Femur (tissue), 1 donor: Measurements from ENCODE around the gene PPARG.
A peak's percentile ranks its signal among the peaks of the same experiment; 100 is the strongest.

Experiments
- DNase-seq: peaks from one replicate; pipeline ENCODE4 v3.0.0-alpha.2; 2017

Gene PPARG

DNA sequence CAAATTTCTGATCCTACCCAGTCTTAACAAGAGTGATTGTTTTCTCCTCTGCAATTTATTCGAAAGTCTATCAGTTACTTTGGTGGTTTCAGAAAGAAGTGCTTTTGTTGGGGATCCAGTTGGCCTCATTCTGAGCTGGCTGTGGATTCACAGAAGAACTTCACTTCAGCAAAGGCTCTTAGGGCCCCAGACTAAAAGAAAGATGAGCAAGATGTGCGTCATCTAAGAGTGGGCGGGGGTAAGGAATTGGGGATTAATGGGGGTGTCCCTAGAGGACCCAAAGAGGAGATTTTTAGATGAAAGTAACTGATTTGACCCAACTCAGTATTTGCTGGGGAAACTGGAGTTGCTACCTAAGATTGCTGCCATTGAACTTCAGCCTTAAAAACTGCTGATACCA lies 131.5 kb downstream of the PPARG start:
- no peak for DNase-seq

DNA sequence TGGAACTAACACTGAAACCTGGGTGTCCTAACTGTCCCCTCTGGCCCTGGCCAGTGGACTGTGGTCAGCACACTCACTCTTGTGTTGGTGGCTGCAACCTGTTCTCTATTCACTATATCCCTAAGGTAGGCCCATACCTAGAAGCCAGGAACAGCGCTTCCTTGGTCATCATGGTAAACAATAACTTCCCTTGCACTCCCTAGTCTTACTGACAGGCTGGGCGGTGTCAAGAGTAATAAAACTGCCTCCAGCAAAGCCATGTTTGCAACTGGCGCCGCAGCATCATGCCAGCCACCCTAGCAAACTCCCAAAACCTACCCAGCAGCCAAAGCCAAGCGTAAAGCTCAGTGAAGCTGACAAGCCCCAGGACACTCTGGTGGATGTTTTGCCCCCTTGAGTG lies 132.3 kb downstream of the PPARG start:
- no peak for DNase-seq

DNA sequence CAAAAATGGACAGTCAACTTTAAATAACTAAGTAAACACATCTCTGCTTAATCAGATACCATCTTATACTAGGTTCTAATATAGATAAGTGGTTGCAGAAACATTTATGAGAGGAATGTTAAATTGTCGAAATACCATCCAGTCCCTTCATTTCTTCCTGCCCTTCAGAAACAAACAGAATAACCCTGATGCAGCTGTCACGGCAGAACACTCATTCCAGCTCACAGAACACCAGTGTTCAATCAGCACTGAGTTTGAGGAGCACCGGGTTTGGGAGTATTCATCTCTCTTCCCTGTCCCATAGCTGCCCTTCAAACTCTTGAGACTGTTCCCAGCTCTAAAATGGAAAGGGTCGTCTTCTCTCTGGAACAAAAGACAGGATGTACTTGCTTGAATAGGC lies 134.3 kb downstream of the PPARG start:
- no peak for DNase-seq

DNA sequence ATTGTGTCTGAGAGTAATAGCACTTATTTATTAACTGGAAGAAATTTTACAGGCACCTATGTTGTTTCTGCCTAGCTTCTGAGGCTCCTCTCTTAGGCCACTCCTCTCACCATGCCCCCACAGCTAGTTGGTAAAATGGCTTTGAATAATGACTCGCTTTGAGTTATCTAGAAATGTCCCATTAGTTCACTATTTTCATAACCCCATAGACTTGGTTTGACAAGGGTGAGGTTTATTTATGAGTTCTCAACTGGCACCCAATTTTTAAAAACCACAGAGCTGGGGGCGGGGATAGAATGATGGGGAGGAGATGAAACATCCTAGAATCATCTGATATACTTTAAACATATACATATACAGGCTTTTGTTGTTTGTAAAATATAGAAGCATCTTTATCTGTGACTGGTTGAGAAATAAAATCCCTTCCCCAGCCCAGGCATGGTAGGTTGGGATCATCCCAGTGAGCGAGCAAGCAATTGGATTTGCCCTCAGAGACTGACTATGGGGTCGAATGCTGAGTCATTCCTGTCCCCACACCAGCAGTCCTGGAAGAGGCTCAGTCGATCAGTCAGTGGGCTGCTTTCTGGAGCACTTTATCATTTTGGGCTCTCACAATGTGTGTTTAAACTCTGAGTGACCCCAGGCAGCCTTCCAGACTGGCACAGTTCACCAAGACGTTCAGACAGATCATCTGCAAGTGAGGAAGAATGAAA lies 135.2 kb downstream of the PPARG start:
- DNase-seq: no peak

DNA sequence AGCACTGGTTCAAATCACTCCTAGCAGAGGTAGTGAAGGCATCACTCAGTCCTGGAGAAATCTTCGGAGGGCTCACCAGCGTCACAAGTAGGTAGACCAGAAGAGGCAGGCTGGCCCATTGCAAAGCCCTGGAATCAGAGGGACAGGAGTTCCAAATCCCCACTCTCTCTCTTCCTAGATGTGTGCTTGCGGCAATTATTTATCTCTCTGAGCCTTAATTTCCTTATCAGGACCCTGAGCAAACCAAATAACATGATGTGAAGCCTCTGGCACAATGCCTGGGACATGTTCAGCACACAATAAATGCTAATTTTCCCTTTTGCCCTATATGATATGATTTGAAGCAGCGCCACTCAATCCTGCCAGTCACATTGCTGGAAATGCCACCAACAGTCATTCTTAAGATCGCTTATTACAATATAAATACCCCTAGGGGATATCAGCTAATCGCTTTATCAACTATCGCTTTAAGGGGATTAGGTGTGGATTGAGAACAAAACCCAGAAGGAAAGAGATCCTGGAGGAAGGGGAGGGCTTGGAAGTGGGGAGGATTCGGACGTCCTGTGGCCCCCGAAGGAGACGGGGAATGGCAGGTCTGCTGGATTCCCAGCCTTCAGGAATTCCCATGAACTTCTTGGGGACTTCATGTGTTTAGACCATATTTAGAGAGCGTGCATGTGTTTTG lies 135.9 kb downstream of the PPARG start:
- DNase-seq: no peak

DNA sequence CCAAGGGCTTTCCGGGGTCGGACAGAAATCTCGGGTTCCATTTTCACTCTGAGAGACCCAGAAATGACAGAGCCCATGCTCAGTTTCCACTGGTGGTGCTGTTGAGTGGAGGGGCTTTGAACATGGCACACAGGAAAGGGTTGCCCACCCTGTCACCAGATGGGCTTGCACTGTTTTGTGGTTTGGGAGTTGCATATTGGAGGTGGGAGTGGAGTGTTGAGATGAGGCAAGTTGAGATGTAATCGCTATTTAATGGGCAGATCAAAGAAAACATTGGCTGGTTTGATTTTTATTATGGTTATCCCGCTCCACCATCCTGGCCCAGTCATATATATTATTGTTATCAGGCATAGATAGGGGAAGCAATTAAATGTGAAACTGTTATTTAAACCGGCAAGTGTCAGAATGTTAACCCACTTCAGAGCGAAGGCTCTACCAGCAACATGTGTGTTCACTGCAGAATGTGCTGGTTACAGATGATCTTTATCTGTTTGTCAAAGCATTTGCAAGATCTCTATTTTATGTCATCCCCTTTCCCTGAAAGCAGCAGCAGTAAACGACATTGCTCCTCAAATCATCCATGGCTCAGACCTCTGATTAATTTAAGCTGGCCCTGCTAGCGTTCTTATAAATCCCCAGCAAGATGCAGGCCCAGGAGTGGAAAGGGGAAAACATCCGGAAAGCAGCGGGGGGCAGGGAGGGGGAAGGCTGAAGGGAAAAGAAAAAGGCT lies 137.1 kb downstream of the PPARG start:
- DNase-seq: no peak

DNA sequence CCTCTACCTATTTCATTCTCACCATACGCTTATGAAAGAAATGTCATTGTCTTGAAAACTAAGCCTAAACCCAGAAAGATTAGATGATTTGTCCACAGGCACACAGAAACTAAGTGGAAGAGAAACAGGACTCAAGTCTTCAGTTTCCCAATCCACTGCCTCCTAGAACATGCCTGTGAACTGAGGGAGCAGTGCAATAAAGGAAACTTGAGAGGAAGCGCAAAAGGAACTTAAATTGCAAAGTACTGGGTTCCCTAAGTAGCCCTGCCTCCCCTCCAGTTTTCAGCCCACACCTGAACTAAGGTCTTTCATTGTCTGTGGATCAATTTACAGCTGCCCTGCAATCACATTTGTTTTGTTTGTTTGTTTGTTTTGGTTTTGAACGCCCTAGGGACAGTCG lies 138.7 kb downstream of the PPARG start:
- DNase-seq: no peak

DNA sequence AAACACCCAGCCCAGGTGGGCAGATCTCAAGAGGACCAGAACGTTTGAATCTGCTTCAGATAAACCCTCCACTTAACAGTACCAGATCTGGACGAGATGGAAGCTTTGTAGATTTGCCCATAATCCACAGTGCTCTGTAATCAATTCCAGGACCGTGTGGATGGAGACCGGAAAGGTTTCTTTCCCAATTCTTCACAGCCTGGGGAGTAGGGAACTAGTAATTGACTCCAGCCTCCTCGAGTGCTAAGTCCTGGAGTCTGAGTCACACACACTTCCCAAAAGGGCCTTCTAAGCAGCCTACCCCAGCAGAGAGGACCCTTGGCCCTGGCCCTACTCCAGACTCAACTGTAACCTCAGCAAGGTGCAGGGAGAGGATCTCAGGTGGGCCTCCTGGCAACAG lies 139.3 kb downstream of the PPARG start:
- no peak for DNase-seq

DNA sequence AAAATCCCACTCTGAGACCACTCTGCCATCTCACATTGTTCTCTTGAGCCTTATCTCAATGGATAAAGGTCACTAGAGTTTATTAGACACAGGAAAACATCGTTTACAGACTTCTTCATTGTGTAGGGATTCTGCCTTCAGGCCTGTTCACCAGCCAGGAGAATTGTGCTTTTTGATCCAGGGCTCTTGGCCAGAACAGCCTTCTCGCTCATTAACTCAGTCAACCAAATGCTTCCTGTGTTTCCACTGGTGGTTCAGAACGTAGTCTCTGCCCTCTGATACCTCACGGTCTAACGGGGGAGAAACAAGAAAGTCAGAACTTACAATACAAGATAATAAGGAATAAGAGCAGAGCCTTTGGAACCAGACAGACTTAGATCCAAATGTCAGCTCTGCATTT lies 141.2 kb downstream of the PPARG start:
- DNase-seq: no peak

DNA sequence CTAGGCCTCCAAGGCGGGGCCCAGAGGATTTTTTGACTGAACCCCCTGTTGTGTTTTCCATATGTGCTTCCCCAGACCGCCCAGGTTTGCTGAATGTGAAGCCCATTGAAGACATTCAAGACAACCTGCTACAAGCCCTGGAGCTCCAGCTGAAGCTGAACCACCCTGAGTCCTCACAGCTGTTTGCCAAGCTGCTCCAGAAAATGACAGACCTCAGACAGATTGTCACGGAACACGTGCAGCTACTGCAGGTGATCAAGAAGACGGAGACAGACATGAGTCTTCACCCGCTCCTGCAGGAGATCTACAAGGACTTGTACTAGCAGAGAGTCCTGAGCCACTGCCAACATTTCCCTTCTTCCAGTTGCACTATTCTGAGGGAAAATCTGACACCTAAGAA lies 145.0 kb downstream of the PPARG start:
- no peak for DNase-seq

DNA sequence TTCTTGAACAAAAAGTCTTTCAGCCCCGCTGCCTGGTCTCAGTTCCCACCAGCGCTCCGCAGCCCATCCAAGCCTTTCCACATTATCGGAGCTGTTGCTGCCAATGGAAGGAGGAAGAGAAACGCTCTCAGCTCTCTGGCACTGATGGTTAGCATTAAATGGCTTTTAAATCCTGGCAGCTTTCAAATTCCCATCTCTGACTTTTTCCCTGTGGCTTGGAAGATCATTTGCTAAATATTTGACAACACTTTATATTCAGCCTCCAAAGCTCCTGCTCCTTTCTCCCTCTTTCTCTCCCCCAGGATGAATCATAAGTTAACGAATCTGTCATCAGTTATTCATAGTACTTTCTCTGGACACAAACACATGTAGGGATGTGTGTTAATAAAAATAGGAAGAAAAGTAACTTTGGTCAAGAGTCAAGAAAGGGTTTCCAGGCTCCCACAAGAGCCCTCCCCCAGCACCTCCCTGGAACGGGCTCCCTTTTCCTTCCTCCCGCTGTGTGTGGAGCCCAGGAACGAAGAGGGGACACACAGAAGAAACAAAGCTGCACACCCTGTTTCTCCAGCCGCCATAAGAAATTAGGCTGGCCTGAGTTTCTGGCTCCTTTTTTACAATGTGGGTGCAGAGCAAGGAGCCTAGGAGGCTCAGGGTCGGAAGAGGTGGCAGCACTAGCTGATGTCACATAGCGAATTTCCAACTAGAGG lies 147.8 kb downstream of the PPARG start:
- peak; percentile 84 for DNase-seq

DNA sequence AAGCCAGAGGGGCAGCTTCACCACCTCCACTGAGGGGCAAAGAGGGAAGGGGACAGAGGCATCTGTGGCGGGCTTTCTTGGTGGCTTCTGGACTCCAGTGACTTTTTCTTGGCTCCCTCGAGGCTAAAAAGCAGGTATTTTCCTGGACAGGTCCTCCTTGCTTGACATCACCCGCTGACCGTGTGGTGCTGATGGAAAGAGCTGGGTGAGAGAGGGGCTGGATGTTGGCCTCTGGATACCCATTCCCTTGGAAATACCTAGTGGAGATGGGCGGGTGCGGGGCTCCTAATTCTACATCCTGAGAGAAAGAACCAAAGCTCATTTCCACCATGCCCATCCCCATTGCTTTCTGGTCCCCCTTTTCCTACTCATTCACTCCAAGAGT lies 148.3 kb downstream of the PPARG start:
- DNase-seq: no peak

DNA sequence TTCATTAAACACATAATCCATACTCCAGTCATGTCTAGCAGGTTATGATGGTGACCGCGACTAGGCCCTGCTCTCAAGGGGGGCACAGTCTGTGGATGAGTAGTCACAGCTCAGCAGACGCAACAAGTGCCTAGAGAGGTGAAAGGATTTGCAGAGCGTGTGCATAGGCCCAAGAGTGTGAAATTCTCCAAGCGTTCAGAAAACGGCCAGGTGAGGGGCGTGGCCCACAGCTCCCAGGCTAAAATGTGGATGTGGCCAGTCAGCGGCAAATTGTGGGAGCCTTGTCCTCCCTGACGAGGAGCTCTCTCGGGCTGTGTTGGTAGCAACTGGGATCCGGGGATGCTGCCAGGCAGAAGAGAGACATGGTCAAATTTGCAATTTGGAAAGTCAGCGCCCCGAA lies 149.0 kb downstream of the PPARG start:
- no peak for DNase-seq

DNA sequence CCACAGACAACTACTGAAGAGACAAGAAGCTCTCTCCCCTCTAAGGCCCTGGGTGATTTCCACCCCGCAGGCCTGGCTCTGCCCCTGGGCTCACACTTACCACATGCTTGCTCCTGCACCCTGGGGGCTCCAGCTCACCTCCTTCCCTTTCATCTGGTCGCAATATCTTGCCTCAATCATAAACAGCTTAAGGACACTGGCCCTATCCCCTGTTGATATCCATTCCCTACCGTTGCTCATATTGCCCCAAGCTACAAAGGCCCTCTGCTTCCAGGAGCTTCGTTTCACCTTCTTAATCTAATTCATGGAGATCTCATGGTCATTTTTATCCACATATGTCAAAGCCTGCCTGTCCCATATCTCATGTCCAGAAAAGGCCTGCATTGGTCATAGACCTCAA lies 149.4 kb downstream of the PPARG start:
- DNase-seq: no peak

DNA sequence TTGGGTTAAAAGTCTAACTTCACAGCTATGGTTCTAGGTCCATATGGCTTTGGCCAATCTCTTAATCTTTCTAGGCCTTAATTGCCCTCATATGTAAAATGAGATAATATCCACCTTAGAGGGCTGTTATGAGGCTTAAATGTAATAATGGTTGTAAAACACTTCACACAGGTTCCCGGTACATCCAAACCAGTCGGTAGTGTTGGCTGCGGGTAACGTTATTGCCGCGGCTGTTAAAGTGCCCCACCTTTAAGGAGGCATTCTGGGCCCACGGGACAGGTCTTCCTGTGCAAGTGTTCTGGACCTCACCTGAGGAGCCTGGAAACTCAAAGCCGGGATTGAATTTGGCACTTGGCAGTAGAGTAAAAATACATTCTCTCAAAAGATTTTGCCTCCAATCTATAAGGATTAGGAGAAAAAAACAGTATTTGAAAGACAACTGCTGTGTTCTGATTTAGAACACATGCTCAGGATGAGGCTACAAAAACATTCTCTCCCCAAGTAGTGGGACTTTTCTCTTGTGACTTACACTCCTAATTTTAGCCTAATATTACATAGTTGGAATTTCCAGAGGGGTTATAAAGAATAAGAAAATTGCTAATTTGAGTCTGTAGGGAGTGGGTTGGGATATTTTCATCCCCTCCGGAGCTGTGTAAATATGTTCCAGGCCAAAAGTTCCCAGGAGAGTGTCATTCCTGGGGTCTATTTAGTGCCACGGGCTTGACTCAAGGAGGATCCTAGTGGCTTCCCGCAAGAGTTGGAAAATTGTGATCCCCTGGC lies 150.5 kb downstream of the PPARG start:
- DNase-seq: no peak

DNA sequence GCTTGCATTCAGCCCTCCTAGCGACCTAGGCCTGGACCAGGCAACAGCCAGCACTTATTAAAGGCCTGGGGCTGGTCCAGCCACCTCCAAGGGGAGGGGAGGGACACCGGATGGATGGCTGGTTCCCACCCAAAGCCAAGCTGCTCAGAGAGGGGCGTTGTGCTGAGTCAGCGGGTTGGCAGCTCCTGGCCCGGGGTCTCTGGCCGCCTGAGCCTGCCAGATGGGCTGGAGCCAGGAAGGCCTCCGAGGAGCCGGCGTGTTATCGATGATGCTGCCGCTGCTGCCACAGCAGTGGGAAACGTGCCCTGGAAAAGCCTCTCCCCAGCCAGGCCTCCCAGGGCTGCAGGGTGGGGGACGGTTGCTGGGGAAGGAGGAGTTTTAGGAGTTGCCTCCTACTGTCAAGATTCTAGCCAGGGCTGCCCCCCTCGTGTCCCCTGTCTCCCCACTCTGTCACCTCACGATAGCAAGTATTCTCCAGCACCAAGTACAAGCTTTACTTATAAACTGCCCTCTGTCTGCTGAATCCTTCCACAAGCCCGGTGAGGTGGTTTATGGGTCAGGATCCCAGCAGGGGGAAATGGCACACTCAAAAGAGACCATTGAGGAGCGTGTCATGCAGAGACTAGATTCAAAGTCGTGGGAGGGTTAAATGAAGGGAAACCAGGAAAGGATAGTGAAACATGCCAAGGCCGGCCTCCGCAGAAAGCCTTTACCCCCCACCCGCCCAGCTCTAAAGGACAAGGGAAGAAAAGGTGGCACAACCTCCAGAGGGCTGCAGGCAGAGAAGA lies 152.3 kb downstream of the PPARG start:
- DNase-seq: peak; percentile 87

DNA sequence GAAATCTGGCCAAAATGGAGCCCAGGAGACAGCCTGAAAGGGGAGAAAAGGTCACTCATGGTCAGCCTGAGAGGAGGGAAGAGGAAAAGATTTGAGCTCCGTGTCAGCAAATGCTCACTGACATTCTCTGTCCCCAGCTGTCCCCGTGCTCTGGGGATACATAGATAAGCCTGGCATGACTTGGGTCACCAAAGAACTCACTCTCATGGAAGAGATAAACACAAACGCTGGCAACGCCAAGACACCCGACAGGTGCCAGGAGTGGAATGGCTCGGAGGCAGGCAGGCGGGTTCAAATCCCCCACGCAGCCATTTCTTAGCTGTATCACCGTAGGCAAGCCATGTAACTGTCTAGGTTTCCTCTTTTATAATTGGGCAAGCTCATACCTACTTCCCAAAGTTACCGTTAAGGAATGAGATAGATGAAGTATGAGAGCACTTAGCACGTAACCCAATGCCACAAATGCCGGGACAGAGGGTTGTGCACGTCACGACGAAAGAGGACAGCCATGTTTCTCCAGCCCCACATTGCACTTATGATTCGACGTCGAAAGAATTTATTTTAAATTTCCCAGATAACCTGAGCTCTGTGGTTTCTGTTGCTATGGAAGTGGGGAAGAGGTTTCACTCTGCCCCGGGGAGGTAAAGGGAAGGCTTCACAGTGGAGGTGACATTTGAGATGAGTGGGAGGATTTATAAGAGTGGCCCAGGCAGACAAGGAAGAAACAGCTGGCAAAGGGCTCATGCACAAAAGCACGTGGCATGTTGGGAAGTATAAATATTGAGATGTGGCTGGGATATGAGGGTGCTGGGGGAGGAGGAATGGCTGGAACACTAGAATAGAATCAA lies 154.0 kb downstream of the PPARG start:
- DNase-seq: no peak

DNA sequence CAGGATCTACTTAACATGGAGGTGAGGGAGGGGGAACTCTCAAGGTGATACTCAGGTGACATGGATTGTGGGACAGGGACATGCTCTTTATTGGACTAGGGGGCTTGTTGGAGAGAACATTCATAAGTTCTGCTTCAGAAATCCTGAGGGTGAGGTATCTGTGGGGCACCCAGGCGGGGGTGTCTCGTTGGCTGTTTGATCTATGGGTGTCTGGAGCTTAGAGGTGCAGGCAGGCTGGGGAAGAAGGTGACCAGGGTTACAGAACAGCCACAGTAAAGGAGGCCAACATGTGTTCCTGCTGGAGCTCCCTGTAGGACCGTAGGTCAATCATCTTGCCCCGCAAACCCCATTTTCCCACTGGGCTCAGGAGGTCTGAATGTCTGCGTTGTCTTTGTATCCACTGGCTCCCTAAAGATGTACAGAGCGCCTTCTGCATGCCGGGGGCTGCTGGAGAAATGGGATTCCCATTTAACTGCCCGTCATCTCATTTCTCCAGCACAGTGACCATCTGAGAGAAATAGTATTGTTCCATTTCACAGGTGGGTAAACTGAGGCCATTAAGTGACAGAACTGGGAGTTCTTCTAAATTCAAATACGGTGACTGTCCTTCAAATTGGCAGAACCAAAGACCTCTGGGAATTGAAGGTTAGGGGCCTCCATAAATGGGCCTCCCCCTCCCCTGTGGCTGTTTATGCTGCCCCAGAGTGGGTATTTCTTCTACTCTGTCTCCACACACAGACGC lies 155.1 kb downstream of the PPARG start:
- DNase-seq: no peak

DNA sequence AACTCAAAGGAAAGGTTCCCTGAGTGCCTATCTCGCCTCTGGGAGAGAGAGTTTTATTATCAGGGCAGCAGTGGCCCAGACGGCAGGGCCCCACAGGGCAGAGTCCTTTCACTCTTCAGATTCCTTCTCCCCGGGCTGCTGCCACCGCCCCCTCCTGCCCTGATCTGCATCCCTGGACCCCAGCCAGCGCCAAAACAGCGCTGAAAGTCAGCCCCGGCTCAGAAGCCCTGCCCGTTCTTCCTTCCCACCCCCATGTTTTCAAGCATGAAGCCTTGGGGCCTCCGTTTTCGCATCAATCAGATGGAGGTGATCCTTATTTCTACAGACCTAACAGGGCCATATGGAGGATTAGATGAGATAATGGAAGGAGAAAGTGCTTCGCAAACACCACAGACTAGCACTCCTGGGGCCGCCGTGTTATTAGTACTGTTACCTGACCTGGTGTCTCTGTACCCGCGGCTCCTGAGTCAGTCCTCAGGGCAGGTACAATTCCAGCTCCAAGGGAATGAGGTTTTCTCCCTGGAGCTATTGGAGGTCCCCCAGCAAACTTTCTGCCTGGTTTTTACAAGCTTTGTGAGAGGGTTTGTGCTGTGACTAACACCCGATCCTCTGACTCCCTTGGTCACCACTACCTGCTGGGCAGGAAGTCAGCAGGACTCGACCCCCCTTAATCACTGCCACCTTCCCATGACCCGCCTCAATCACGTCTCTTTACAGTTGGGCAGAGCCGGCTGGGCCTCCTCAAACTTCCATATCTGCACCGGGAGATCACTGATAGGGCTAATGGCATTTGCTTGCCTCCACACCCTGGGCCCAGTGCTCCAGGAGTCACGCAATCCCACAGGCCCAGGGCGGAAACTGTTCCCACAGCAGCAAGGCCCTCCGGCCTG lies 156.0 kb downstream of the PPARG start:
- DNase-seq: no peak
